HG03521 (cell line): Measurements from ENCODE around the gene NBPF3.

Source experiments
- ATAC-seq: cut with Tn5 transposase; IDR thresholded peaks from one replicate; pipeline ENCODE4 v1.9.1; 2021; ENCODE audit warnings: mild to moderate bottlenecking, moderate library complexity; ENCODE audit not compliant: unreplicated experiment

NBPF3 gene

DNA sequence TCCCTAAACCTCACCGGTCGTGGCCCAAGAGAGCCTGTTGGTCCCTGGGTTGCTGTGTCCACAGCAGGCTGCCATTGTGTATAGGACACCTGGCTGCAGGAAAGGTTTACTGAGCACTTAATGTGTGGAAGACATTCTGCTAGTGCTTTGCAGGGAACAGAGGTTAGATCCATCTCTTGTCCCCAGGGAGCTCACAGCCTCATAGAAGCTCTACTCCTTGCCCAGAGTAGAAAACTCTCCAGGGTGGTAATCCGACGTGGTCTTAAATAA, 52.4 kb downstream of the NBPF3 start:
- ATAC-seq, result no peak

DNA sequence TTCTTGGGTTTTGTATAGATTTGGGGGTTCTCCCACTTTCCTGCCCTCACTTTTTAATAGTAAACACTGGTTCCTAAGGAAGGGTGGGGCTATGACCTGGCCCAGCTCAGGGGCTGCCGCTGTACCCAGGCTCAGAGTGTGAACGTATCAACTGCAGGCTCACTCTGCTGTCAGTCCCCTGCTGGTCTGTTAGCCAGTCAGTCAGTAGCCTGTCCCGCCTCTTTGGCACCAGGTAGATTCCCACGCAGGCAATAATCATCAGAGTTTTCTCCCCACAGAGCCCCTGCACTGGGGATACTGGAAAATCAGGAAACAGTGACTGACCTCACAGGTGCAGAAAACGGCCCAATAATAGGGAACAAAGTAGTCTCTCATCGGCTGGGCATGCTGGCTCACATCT, 54.3 kb downstream of the NBPF3 start:
- no peak for ATAC-seq

DNA sequence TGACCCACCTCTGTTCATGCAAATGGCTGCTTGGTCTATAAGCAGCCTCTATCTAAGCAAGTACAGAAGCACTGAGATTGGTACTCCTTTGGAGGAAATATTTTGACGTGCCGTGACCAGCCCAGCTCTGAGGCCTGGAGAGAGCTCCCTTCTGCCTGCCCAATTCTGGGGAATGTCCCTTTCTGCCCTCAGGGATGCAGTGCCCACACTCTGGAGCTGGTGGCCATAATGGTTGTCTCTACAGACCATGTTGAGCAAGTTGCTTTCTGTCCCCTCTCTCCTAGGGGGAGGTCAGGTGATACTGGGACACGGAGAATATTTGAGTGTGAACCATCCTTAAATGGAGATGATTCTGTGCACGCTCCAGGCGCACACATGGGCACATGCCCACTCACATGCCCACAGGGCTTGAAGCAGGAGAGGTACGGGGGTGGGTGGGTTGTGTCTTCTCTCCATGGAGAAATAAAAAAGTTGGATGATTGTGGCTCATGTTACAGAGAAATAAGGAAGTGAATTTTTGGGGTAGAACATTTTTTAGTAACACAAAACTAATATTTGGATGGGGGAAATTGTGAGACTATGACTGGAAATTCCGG, 55.4 kb downstream of the NBPF3 start:
- ATAC-seq, result no peak

DNA sequence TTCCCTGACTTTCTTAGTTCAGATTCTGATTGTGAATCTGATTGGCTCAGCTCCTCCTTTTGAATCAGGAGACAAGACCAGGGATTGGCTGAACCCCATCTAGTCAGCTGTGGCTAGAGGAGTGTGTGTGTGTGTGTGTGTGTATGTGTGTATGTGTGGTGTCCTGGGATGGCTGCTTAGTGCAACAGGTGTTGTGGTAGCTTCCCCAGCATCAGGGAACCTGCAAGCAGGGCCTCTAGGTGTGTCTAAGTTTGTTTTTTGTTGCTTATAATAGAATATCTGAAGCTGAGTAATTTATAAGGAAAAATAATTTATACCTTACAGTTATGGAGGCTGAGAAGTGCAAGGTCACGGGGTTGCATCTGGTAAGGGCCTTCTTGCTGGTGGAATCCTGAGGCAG, 56.1 kb downstream of the NBPF3 start:
- ATAC-seq, result no peak

DNA sequence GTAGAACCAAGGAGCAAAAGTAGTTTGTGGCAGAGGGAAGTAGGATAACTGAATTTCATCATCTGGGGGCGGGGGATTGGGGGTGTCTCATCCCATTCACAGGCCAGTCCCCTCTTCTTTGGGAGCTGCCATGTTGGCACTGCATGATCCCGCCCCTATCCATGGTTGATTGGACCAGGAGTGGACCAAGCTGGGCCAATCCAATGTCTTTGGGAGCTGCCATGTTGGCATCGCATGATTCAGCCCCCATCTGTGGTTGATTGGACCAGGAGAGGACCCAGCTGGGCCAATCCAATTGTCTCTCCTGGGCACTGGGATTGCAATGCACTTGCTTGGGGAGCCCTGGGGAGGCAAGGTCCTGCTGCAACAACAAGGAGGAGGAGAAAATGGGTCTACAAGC, 56.9 kb downstream of the NBPF3 start:
- no peak for ATAC-seq

DNA sequence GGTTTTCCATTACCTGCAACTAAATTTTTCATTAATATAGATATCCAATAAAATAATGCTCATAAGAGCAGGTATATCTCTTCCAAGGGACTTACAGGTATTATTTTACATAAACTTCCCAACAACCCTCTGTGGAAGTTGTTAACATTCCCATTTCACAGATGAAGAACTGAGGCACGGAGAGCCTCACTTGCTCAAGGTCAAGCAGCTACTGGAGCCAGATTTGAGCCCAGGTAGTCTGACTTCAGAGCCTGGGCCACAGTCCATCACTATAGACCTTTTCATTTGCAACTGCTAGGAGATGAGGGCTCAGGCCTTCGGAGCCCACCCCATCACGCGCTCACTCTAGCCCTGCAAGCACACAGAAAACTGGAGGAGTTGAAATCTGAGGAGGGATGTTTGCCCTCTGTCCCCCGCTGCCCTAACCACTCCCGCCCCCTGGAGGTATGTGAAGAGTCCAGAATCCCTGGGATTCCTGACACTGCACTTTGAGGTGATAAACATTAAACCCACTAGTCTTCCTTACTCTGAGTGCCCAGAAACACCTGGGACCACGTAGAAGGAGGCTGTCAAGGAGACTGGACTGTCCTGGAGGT, 57.6 kb downstream of the NBPF3 start:
- ATAC-seq, result no peak

DNA sequence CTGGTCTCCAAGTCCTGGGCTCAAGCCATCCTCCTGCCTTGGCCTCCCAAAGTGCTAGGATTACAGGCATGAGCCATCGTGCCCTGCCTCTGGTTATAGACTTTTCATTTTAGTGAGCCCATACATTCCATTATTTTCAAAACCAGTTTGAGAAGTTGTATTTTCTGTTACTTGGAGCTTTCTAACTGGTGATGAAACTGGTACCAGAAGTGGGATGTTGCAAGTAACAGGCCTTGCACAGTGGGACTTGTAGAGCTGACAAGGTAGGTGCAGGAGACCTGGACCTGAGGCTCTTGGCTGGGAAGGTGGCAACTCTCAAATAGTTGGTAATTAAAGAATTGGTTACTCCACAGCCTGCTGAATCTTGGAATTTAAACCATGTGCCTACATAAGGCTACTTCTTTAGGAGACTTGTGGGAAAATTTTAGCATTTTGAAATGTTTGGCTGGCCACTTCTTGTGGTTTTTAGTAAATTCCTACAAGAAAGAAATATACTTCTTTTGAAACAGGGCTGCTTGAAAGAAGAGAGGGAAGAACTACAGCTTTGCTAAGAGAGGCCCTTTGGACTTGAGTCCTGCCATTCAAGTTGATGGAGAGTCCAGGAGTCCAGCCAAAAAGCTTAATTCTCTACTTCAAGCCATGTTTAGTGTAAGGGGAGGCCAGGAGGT, 59.5 kb downstream of the NBPF3 start:
- ATAC-seq, result no peak

DNA sequence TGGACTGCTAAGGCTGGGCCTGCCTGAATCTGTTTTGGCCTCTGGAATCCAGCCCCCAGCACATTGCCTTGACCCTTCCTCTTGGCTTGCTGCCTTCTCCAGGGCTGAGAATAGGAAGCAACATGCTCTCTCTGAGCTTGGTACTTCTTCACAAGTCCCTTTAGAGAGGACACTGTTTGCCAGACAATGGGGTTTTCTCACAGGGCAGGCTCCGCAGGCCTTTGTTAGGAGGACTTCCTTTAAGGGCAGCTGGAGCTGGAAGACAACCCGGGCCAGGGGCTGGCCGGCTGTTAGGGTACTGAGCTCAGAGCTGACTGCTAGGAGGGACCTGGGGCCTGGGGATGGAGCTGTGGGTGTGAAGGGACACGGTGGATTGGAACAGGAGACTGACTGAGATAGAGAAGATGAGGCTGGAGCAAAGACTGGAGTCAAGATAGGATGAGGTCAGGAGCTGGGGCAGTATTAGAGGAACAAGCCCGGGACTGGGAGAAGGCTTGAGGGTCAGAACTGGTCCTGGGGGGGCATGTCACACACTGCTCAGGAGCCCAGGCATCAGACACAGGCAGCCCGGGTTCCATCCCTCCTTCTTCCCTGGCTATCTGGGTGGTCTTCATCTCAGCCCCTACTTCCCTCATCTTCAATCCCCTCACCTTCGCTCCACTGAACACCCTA, 63.9 kb downstream of the NBPF3 start:
- no peak for ATAC-seq

DNA sequence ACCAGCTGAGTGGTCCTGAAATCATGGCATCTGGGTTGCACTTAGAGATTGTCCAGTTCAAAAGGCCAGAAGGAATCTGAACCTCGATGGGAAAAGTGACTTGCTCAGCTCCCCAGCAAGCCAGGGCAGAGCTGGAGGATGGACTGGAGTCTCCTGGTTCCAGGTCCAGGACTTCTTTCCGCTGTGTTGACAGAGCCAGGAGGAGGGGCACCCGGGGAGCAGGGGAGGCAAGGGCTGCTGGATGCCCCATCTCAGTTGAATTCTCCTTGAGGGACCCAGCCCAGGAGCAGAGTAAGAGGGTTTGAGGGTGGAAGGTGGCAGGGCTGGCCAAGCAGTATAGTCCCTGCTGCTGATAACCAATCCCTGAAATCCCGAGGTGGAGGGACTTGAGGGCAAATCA, 66.9 kb downstream of the NBPF3 start:
- ATAC-seq, result no peak

DNA sequence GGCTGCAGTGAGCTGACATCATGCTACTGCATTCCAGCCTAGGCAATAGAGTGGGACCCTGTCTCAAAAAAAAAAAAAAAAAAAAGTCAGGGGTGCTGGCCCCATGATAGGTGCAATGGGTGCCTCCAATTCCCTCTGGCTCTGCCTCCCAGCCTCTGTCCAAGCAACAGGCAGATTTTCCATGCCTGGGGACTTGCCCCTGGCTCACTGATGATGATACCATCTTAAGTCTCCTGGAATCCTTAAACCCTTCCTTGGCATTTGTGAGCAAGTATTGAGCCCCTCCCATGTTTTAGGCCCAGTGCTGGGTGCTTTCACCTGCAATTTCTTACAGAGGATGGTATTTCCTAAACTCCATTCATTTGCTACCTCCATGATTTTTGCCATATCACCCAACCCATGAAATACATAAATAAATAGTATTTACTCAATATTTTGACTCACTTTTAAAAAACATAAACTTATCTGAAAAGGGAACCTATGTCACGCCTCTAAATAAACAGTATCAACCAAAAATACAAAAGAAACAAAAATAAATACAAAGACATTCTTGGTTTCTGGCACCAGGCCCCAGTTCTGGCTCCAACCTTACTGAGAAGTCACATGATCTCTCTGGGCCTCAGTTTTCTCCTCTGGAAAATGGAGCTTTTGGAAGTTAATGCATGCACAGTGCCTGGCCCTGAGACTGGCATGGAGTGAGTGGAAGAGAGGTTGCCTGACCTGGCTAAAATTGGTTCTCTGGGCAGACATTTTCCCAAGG, 67.8 kb downstream of the NBPF3 start:
- ATAC-seq, result no peak

DNA sequence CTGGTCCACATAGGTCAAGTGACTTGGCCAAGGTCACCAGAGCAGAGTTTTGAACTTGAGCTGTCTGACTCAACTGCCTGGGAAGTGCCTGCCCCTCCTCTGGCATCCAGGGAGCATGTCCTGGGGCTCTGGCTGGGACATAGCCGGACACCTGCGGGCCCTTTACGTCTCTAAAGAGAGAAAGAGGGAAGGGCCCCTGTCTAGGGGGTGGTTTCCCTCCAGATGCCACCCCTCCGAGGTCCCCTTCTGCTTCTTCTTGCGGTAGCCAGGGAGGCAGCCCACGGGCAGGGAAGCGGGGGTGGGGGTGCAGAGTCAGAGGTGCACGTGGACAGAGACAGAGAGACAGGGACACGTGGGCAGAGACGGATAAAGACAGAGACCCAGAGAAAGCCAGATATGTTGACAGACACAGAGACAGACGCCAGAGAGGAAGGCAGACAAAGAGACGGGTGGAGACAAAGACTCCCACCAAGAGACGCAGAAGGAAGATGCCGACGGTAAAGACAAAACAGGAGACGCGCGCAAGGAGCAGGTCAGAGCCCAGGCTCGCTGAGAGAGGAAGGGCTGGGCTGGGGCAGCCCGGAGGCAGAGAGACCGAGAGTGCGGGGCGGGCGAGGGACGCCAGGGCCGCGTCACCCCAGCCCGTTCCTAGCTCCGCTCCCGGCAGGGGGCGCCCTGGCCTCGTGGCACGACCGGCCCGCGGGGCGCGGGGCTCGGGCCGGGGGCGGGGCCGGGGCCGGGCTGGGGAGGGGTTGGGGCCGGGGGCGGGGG, 68.8 kb downstream of the NBPF3 start:
- no peak for ATAC-seq

DNA sequence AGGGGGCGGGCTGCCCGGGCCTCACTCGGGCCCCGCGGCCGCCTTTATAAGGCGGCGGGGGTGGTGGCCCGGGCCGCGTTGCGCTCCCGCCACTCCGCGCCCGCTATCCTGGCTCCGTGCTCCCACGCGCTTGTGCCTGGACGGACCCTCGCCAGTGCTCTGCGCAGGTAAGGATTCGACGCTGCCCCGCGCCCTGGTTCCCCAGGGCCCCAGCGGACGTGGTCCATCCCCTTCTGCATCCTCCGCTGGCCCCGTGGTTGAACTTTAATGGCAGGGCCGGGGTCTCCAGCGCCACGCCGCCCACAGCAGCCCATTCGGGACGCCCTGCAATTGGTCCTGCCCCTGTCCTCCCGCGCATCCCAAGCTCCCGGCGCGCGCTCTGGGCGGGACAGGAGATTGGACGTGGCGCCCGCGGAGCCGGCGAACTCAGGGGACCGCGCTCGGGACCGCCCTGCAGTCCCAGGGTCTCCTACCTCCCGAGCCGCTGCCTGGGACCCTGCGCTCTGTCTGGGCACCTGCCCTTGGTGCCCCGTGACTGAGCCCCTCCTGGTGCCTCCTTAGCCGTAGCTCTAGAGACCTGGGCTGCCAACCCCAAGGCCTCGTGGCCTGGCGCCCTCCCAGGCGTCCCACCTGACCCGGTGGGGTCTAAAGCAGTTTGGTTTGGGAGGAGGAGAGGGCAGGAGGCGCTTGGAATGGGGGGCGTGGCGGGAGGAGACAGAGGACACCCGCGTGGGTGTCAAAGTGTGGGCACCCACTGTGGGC, 69.6 kb downstream of the NBPF3 start, which contains the start of gene ALPL:
ALPL (plus strand) TSS at position 73 of the 762 bp plus-strand sequence. CDS start 44,659 bp downstream, outside the sequence.
- no peak for ATAC-seq

DNA sequence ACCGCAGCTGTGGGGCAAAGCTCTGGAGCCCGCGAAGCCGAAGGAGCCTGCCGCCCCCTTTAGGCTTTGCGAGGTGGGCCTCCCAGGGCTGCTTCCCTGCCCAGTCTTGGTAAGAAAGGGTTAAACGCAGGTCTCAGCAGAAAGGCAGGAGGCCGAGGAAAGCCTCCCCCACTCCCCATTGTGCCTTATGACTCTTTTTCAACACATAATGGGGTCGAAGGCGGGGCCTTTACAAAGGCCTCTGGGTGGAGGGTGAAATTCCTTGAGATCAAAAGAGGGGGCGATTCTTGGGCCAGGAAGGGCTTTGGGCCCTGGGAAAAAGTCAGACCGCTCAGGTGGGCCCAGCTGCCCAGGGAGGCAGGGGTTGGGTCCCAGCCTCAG, 70.2 kb downstream of the NBPF3 start:
- ATAC-seq, result no peak

DNA sequence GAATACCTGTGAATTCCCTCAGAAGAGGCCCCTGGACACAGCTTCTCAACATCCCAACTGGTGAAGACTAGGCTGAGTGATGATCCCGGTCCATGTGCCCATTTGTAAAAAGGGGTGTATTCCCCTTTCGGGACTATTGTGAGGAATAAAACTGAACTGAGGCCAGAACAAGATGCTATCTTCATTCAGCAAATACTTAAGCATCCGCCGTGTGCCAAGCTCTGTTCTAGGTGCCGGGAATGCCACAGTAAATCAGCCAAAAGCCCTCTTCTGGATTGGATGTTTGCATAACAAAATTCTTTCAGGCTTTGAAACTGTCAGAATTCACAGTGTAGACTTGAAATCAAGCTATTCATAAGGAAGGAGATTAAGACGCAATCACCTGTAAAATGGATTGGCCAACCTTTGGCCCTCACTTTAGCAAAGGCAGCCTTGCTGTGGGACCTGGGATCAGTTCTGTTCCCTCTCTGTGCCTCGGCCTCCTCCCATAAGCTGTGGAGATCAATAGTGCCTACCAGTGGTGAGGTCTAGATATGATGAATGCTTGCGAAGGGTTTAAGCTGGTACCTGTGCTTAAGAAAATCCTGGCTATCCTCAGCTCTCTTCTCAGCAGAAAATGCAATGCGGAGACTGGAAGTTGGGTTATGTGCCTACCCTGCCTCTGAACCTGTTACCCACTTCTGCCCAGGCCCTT, 71.1 kb downstream of the NBPF3 start:
- ATAC-seq, result no peak

DNA sequence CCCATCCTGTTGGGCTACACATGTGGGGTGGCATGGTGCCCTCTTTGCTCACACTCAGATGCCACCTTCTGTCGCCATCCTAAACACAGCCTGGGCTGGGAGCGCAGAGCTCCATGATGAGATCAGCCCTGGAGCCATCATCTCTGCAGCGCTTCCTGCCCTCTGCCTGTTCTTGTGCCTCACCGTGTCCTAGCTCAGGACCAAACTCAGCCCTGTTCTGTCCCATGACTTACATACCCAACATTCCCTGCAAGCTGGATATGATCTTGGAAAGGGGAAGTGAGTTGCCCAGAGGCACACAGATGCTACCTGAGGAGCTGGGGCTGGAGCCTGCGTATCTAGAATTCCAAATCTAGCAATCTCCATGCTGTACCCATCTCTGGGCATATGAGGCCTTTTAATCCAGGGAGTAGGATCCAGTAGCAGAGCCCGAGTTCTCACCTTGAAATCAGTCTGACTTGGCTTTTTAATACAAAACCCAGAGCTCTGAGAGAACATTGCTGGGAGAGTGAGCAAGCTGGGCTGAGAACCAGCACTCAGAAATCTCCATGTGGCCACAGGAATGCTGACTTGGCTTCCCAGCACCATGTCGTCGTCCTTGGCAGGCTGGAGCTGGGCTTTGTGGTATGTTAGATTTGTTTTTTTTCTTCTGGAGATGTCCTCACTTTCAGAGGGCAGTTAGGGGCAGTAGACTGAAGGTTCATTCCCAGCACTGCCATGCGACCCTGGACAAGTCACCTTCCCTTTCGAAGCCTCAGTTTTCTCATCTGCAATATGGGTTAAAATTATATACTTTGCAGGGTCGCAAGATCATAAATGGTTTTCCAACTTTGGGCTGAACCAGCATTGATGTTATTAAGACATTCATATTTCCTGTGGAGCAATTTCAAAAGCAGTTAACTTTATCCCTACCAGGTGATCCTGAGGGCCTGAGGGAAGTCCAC, 71.9 kb downstream of the NBPF3 start:
- ATAC-seq, result no peak

DNA sequence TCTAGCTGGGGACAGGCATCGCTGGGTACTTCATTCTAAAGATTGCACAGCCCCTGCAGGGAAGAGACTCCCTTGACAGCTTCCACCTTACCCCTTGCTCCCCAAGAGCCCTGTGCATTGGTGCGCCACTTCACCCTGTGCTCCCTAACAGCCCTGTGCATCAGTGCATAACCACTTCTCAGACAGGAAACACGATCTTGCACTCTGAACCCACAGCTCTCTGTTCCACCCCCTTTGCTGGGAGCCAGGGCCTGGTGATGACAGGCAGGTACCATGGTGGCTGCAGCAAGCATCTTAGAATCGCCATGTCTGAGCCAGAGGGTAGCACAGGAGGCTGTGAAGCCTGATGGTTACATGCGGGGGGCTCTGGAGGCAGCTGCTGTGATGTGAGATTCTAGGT, 74.3 kb downstream of the NBPF3 start:
- peak; percentile 66 for ATAC-seq

DNA sequence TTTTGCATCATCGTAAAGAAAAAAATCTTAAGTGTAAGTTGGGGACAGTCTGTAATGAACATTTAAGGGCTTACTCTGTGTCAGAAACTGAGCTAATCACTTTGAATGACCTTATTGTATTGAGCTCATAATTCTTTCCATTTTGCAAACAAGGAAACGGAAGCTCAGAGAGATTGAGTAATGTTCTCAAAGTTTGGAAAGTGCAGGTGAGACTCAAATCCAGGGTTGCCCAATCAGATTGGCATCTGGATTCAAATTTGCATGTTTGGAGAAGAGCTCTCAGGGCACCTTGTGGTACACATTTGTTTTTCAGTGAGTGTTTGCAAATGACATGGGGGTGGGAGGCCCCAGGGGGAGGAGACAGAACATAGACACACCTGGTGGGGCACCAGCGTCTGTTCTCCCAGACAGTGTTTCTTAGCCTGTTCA, 77.2 kb downstream of the NBPF3 start:
- no peak for ATAC-seq
